Pancreas (tissue), 10 donors: ENCODE measurements around the gene KLF5. TPM values are rescaled to one million over a fixed set of nuclear protein-coding genes. Genes with fewer than 3 reads are reported as not detected.
"Not testable (repeated sequence)": the region's sequence is repeated elsewhere in the genome, so short reads cannot be mapped to it uniquely, and the experiment has no call there.

Experiments used
- ATAC-seq, 4 donors: fragments of 200-7000 bp; cut with Tn5 transposase; one replicate each; pipeline versions ENCODE4 v1.8.0 to v1.9.1; 2020; ENCODE audit warnings: mild to moderate bottlenecking in 4 of 4, moderate library complexity in 4 of 4
- DNase-seq, 6 donors: peaks; one replicate each; pipeline ENCODE4 v3.0.0-alpha.2; 2020
- FAIRE-seq: peaks from 2 replicates; lab custom pipeline; 2012; peaks lifted over from hg19 to GRCh38; lab: Jason Lieb, UNC
- H3K27ac ChIP-seq, 4 donors: fragments of 200-600 bp; sonication (generic); 1 replicate in 3 of 4; 2 replicates in 1 of 4; pipeline versions ENCODE4 v1.5.0 to v1.8.0; 2020
- H3K27me3 ChIP-seq, 4 donors: fragments of 200-600 bp; one replicate each; pipeline ENCODE4 v1.8.0; 2021
- H3K36me3 ChIP-seq, 3 donors: fragments of 200-600 bp; sonication (generic) in 1 of 3; one replicate each; pipeline versions ENCODE4 v1.5.0 to v1.8.0; 2020 to 2021
- H3K4me1 ChIP-seq, 3 donors: fragments of 200-600 bp; one replicate each; pipeline ENCODE4 v1.8.0; 2021
- H3K4me3 ChIP-seq, 4 donors: fragments of 200-600 bp; sonication (generic) in 2 of 4; one replicate each; pipeline versions ENCODE4 v1.5.0 to v1.8.0; 2020 to 2021
- H3K9me3 ChIP-seq, 4 donors: fragments of 200-600 bp; one replicate each; pipeline ENCODE4 v1.8.0; 2021
- WGBS, 2 donors: extraction: QIAGEN DNeasy Blood & Tissue Kit; methylation state at CpG; one replicate each; pipeline ENCODE4 v1.1.7; 2013; 5-methylcytosine and 5-hydroxymethylcytosine counted together
- intact Hi-C, 3 donors: fragments of 100-400 bp; cut with DNase I; formaldehyde crosslinking; loops; one replicate each; pipeline versions ENCODE4 v1.11.1 to v1.14.2; 2022
- polyA plus RNA-seq, 2 donors: library from polyadenylated mRNA; stranded (reverse); fragments of 200-250 nt; gene quantifications; one replicate each; pipeline ENCODE4 v1.2.3, GENCODE V29; 2013
- total RNA-seq, 6 donors: library from RNA; stranded (reverse); fragmentation: NEBNext Ultra II Directional in 4 of 6; extraction: Animal tissue kit (Norgen Biotek cat#: 25700) in 4 of 6; gene quantifications; one replicate each; pipeline versions ENCODE4 v1.2.1 to v1.2.4, GENCODE V29; 2021 to 2023
- TF ChIP-seq, protein P1 (sequence below), 4 donors: fragments of 200-600 bp; sonication (generic) in 3 of 4; IDR thresholded peaks; one replicate each; pipeline versions ENCODE4 v1.5.0 to v1.8.0; 2021; ENCODE audit warnings: antibody characterized with exemption in 4 of 4
- donor health status: healthy with polysubstance abuse.
- donor health status: DM: no; HTN: no; CAD: no; lungs with moderate emphysema.
- donor health status: DM: no; HTN: no; CAD: no.
- donor health status: control.
- donor health status: control.
- donor health status: Bipolar disorder and iron deficiency.
- donor health status: DM: yes; HTN: yes; CAD: no.
- donor health status: DM: no; HTN: no; CAD: no.
- donor health status: DM: no; HTN: no; CAD: no.
- donor health status: DM: yes; HTN: yes; CAD: no.

Gene KLF5
- total and polyA plus RNA-seq, 8 donors = 3.9 to 18.2 (median 8.1) TPM

- H3K27ac ChIP-seq = peak overlapping the region in 2 of 4 donors; percentile 54 to 67
- DNase-seq (no peak), FAIRE-seq (no peak), ATAC-seq (no peak)
- peaks cover 0 to 7% (median 0%) of the 10 kb centered on the region in 3 donors for H3K4me1 ChIP-seq
- no peak overlapping the region for H3K4me3 ChIP-seq
- WGBS, 2 donors = 38 to 53% methylated on average over 1 of the region's 1 CpG
- H3K36me3 ChIP-seq = no peaks in the 10 kb centered on the region
- TF ChIP-seq, protein P1, sequence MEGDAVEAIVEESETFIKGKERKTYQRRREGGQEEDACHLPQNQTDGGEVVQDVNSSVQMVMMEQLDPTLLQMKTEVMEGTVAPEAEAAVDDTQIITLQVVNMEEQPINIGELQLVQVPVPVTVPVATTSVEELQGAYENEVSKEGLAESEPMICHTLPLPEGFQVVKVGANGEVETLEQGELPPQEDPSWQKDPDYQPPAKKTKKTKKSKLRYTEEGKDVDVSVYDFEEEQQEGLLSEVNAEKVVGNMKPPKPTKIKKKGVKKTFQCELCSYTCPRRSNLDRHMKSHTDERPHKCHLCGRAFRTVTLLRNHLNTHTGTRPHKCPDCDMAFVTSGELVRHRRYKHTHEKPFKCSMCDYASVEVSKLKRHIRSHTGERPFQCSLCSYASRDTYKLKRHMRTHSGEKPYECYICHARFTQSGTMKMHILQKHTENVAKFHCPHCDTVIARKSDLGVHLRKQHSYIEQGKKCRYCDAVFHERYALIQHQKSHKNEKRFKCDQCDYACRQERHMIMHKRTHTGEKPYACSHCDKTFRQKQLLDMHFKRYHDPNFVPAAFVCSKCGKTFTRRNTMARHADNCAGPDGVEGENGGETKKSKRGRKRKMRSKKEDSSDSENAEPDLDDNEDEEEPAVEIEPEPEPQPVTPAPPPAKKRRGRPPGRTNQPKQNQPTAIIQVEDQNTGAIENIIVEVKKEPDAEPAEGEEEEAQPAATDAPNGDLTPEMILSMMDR (IDR thresholded peaks at IDR 0.05) = no peak
- intact Hi-C loops = no loop called here
- no peaks in the 10 kb centered on the region for H3K9me3 ChIP-seq
- H3K27me3 ChIP-seq = no peaks in the 10 kb centered on the region
Observed at GRCh38 chr13:73090823-73091187, 32.0 kb downstream of the KLF5 start.

DNA sequence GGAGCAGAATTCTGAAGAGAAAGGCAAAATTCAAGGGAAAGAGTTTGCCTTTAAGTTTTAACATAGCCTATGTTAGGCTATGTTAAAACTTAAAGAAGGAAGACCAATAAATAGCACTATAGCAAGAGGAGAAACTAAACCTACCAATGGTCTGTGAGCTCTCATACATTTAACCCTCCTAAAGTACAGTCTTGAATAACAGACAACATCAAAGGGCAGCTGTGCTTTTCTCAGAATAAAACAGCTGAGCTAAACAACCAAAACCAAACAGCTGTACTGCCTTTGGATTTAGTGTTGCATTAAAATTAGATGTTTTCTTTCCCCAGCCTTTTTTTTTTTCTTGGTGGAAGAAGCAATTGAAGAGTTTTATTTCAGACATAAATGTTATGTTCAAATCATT, 34.0 kb downstream of the KLF5 start:
- Histone ChIP-seq H3K27ac (no peak overlapping the region), H3K4me1 (peaks cover 0 to 7% (median 0%) of the 10 kb centered on the region in 3 donors), H3K4me3 (no peak overlapping the region), H3K27me3 (no peaks in the 10 kb centered on the region), H3K9me3 (no peaks in the 10 kb centered on the region), H3K36me3 (no peaks in the 10 kb centered on the region)
- peak in 1 of 4 donors; percentile 49 for ATAC-seq
- DNase-seq = no peak
- FAIRE-seq = no peak
- TF ChIP-seq, protein P1 (IDR thresholded peaks at IDR 0.05) = no peak
- intact Hi-C loops = no loop called here

DNA sequence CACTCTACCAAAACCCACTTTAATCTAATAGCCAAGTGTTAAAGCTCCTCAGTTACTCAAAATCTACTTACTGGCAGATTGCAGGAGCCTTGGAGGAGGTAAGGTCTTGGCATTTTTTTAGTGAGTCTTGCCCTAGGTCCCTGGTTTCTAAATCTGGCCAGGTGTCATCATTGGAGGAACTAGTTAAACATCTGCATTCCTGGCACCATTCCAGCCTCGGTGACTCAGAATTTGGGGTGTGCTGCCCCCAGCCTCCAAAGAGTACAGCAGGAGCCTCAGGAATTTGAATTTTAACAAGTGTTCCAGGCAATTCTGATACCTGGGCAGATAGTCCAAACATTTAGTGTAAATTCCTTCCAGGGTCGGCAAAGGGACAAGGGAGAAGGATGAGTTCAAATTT, 37.4 kb downstream of the KLF5 start:
- H3K36me3 ChIP-seq = no peaks in the 10 kb centered on the region
- H3K9me3 ChIP-seq = no peaks in the 10 kb centered on the region
- H3K27ac ChIP-seq = no peak overlapping the region
- H3K27me3 ChIP-seq = no peaks in the 10 kb centered on the region
- no peaks in the 10 kb centered on the region for H3K4me1 ChIP-seq
- H3K4me3 ChIP-seq = no peak overlapping the region
- 39 to 45% methylated on average over 2 of the region's 2 CpGs for WGBS, 2 donors
- TF ChIP-seq, protein P1 (IDR thresholded peaks at IDR 0.05) = no peak
- ATAC-seq (no peak), DNase-seq (no peak), FAIRE-seq (no peak)
- intact Hi-C loops = no loop called here

GRCh38 chr13:73096638-73097037, 37.8 kb downstream of the KLF5 start:
- WGBS, 2 donors = 78 to 79% methylated on average over 5 of the region's 5 CpGs
- H3K27me3 ChIP-seq = no peaks in the 10 kb centered on the region
- no peaks in the 10 kb centered on the region for H3K9me3 ChIP-seq
- intact Hi-C loops = no loop called here
- H3K27ac ChIP-seq = no peak overlapping the region
- no peaks in the 10 kb centered on the region for H3K4me1 ChIP-seq
- DNase-seq (no peak), FAIRE-seq (no peak), ATAC-seq (no peak)
- TF ChIP-seq, protein P1 (IDR thresholded peaks at IDR 0.05) = no peak
- H3K36me3 ChIP-seq = no peaks in the 10 kb centered on the region
- H3K4me3 ChIP-seq = no peak overlapping the region

- H3K4me1 ChIP-seq, H3K27me3 ChIP-seq, intact Hi-C loops, ATAC-seq, DNase-seq, H3K4me3 ChIP-seq, H3K27ac ChIP-seq, H3K36me3 ChIP-seq, H3K9me3 ChIP-seq, FAIRE-seq: not testable (repeated sequence)
- WGBS, 2 donors = 98 to 99% methylated on average over 10 of the region's 10 CpGs
Observed at GRCh38 chr13:73100781-73101180, 42.0 kb downstream of the KLF5 start.
